Thoracic aorta (tissue), 2 donors: ENCODE data around the gene C12orf57. TPM values are rescaled to one million over a fixed set of nuclear protein-coding genes. Genes with fewer than 3 reads are reported as not detected.

Experiments used
- ATAC-seq: fragments of 150-250 bp; one replicate; pipeline ENCODE4 v1.8.0; 2017; ENCODE audit warnings: low read depth; ENCODE audit not compliant: insufficient number of reproducible peaks, low FRiP score
- DNase-seq: peaks from one replicate; pipeline ENCODE4 v3.0.0-alpha.2; 2020; ENCODE audit warnings: low spot score
- H3K27ac ChIP-seq, 2 donors: fragments of 200-600 bp; sonication (generic); 1 replicate in 1 of 2; 2 replicates in 1 of 2; pipeline ENCODE4 v1.5.1; 2016; ENCODE audit warnings: mild to moderate bottlenecking in 2 of 2, moderate library complexity in 2 of 2
- H3K27me3 ChIP-seq: fragments of 200-600 bp; sonication (generic); replicated peaks from 2 replicates; pipeline ENCODE4 v1.6.0; 2016; ENCODE audit warnings: mild to moderate bottlenecking; ENCODE audit not compliant: insufficient read depth
- H3K36me3 ChIP-seq: fragments of 200-600 bp; sonication (generic); one replicate; pipeline ENCODE4 v1.5.1; 2016
- H3K4me1 ChIP-seq, 2 donors: fragments of 200-600 bp; sonication (generic); 1 replicate in 1 of 2; 2 replicates in 1 of 2; pipeline versions ENCODE4 v1.5.1 to v1.6.0; 2016; ENCODE audit warnings: low read depth in 2 of 2, mild to moderate bottlenecking in 1 of 2; ENCODE audit not compliant: control insufficient read depth in 1 of 2
- H3K4me3 ChIP-seq: fragments of 200-600 bp; sonication (generic); 2 replicates; pipeline ENCODE4 v1.5.1; 2016; ENCODE audit warnings: mild to moderate bottlenecking
- H3K9me3 ChIP-seq: fragments of 200-600 bp; sonication (generic); 2 replicates; pipeline ENCODE4 v1.5.1; 2016
- total RNA-seq, 2 donors: library from RNA; depleted of rRNA; stranded (reverse); fragments of >200 nt; gene quantifications; one replicate each; pipeline versions ENCODE4 v1.1.0 to v1.2.3, GENCODE V29; 2016
- TF ChIP-seq, protein P1 (sequence below): fragments of 200-600 bp; sonication (generic); IDR thresholded peaks from one replicate; pipeline ENCODE4 v1.5.1; 2019; ENCODE audit warnings: antibody characterized with exemption

Gene C12orf57
- total RNA-seq, 2 donors from 2014 or later: 370 to 416 TPM

DNA sequence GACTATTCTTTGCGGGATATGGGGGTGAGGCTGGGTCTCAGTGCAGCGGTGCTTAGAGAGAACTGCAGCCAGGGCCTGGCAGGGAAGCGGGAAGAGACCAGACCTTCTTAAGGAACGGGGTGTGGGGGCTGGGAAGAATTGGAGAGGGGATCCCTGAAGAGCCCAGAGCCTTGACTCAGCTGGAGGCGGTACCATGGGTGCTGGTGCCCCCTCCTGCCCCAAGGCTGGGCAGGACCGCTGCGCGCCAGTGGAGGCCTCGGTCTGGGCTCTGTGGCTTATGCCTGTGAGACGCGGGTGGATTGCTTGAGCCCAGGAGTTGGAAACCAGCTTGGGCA is 1.5 kb upstream of the C12orf57 start:
- TF ChIP-seq, protein P1, sequence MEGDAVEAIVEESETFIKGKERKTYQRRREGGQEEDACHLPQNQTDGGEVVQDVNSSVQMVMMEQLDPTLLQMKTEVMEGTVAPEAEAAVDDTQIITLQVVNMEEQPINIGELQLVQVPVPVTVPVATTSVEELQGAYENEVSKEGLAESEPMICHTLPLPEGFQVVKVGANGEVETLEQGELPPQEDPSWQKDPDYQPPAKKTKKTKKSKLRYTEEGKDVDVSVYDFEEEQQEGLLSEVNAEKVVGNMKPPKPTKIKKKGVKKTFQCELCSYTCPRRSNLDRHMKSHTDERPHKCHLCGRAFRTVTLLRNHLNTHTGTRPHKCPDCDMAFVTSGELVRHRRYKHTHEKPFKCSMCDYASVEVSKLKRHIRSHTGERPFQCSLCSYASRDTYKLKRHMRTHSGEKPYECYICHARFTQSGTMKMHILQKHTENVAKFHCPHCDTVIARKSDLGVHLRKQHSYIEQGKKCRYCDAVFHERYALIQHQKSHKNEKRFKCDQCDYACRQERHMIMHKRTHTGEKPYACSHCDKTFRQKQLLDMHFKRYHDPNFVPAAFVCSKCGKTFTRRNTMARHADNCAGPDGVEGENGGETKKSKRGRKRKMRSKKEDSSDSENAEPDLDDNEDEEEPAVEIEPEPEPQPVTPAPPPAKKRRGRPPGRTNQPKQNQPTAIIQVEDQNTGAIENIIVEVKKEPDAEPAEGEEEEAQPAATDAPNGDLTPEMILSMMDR: no peak
- H3K4me3 ChIP-seq: no peak overlapping the region
- DNase-seq: no peak
- peak overlapping the region; percentile 95 to 99 for H3K27ac ChIP-seq
- H3K36me3 ChIP-seq: peaks cover 4% of the 10 kb centered on the region
- H3K4me1 ChIP-seq: peaks cover 28 to 44% of the 10 kb centered on the region in 2 donors
- no peak for ATAC-seq
- no peaks in the 10 kb centered on the region for H3K27me3 ChIP-seq
- no peaks in the 10 kb centered on the region for H3K9me3 ChIP-seq

DNA sequence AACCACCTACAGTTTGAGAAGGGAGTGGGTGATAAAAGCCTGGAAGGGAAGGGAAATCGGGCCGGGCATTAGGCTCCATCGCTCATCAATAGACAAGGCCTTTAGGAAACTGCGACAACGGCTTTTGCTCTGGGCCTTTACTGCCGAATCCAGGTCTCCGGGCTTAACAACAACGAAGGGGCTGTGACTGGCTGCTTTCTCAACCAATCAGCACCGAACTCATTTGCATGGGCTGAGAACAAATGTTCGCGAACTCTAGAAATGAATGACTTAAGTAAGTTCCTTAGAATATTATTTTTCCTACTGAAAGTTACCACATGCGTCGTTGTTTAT is 467 bp upstream of the C12orf57 start:
- TF ChIP-seq, protein P1: no peak
- H3K36me3 ChIP-seq: peaks cover 4% of the 10 kb centered on the region
- H3K4me1 ChIP-seq: peaks cover 25 to 39% of the 10 kb centered on the region in 2 donors
- H3K9me3 ChIP-seq: no peaks in the 10 kb centered on the region
- DNase-seq (peak; percentile 76), ATAC-seq (peak; percentile 56)
- H3K4me3 ChIP-seq: peak overlapping the region; percentile 77
- H3K27ac ChIP-seq: peak overlapping the region; percentile 95 to 99
- no peaks in the 10 kb centered on the region for H3K27me3 ChIP-seq

DNA sequence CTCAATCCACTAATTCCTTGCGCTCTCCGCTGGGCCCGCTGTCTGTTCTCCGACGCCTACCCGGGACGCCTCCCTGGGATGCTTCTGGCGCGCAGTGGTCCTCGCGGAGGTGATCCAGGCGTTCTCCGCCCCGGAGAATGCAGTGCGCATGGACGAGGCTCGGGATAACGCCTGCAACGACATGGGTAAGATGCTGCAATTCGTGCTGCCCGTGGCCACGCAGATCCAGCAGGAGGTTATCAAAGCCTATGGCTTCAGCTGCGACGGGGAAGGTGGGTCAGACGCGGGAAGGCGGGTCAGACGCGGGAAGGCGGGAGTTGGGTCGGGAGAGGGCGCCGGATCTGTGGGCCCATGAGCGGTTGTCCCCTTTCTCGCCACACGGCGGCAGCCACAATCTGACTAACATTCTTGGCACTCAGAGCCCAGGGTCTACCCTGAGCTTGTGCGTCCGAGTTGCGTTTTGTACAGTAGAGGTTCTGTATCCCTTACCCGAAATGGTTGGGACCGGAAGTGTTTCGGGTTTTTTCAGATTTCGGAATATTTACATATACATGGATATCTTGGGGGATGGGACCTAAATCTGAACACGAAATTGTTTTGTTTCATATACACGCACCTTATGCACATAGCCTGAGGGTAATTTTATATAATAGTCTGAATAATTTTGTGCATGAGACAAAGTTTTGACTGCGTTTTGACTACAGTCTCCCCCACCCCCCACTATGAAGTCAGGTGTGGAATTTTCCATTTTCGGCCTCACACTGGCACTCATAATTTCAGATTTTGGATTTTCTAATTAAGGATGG is 762 bp downstream of the C12orf57 start:
- TF ChIP-seq, protein P1: peak; percentile 90
- peaks cover 4% of the 10 kb centered on the region for H3K36me3 ChIP-seq
- ATAC-seq (peak; percentile 75), DNase-seq (peak; percentile 82)
- H3K4me1 ChIP-seq: peaks cover 21 to 27% of the 10 kb centered on the region in 2 donors
- H3K9me3 ChIP-seq: no peaks in the 10 kb centered on the region
- no peaks in the 10 kb centered on the region for H3K27me3 ChIP-seq
- H3K27ac ChIP-seq: peak overlapping the region; percentile 95 to 99
- peak overlapping the region; percentile 77 for H3K4me3 ChIP-seq

DNA sequence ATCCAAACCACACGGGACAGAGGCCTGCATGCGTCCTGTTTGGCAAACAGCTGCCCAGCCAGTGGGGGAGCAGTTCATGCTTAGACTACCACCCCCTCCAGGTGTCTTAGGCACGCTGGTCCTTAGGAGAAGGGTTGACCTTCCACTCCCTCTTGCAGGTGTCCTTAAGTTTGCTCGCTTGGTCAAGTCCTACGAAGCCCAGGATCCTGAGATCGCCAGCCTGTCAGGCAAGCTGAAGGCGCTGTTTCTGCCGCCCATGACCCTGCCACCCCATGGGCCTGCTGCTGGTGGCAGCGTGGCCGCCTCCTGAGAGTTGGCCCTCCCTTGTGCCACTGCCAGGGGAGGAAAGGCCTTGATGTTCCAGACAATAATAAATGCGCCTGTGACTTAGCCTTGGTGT is 1.8 kb downstream of the C12orf57 start:
- no peaks in the 10 kb centered on the region for H3K27me3 ChIP-seq
- DNase-seq (no peak), ATAC-seq (no peak)
- H3K36me3 ChIP-seq: peaks cover 4% of the 10 kb centered on the region
- H3K9me3 ChIP-seq: no peaks in the 10 kb centered on the region
- no peak overlapping the region for H3K4me3 ChIP-seq
- TF ChIP-seq, protein P1: no peak
- H3K4me1 ChIP-seq: peaks cover 21 to 27% of the 10 kb centered on the region in 2 donors
- H3K27ac ChIP-seq: no peak overlapping the region

DNA sequence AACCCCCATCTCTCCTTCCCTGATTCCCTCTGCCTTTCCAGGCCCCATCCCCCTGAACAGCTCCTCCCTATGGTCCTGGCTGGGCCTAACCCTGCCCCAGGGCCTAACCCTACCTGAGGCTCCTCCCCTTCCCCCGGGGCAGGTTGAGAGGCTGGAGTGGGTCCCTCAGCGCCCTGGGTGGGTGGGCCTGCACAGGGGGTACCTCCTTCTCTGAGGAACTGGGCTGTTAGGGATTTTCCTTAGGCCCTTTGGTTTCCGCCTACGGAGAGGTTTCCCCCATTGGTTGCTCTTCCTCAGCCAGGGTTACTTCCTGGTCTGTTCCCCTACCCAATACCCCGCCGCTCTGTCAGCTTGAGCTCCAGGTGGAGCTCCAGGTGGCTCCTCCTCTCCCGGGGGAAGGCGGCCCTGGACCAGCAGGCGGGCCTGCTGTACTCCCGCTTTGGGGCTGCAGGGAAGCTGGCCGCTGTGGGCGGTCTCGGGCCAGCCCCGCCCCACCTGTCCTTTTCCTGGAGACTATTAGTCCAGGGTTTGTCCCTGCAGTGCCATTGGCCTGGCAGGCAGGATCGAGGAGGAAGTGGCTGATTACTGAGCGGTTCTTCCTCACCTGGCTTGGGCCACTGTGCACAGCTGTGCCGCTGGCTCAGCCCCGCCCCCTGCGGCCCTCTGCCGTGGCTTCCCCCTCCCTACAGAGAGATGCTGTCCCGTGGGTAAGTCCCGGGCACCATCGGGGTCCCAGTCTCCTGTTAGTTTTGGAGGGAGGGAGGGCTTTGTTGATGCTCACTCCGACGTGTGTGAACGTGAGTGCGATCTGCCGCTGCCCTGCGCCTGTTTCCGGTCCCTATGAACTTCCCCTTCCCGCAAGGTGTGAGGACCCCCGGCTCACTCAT is 2.5 kb downstream of the C12orf57 start:
- DNase-seq (no peak), ATAC-seq (no peak)
- Histone ChIP-seq H3K27me3 (no peaks in the 10 kb centered on the region), H3K4me3 (peak overlapping the region; percentile 51), H3K4me1 (peaks cover 21 to 27% of the 10 kb centered on the region in 2 donors), H3K36me3 (peaks cover 4% of the 10 kb centered on the region), H3K27ac (no peak overlapping the region), H3K9me3 (no peaks in the 10 kb centered on the region)
- TF ChIP-seq, protein P1: no peak
